Right ventricle myocardium superior (tissue), 1 donor: ENCODE results near the gene DCLK1. TPM values are rescaled to one million over a fixed set of nuclear protein-coding genes. Genes with fewer than 3 reads are reported as not detected.
A peak's percentile ranks its signal among the peaks of the same experiment; 100 is the strongest.

Source experiments
- ATAC-seq: fragments of 200-7000 bp; cut with Tn5 transposase; one replicate; pipeline ENCODE4 v1.9.1; 2020; ENCODE audit warnings: mild to moderate bottlenecking; ENCODE audit not compliant: poor library complexity
- DNase-seq: peaks from one replicate; pipeline ENCODE4 v3.0.0-alpha.2; 2020
- intact Hi-C: fragments of 100-400 bp; cut with DNase I; formaldehyde crosslinking; loops from one replicate; pipeline ENCODE4 v1.11.2; 2022
- total RNA-seq: library from RNA; stranded (reverse); fragmentation: NEBNext Ultra II Directional; extraction: Animal tissue kit (Norgen Biotek cat#: 25700); gene quantifications from one replicate; pipeline ENCODE4 v1.2.1, GENCODE V29; 2021
- donor health status: DM: no; HTN: yes; CAD: no; lungs with severe emphysema.

The DCLK1 gene
- total RNA-seq, 1 donor from 2014 or later = 12.7 TPM

DNA sequence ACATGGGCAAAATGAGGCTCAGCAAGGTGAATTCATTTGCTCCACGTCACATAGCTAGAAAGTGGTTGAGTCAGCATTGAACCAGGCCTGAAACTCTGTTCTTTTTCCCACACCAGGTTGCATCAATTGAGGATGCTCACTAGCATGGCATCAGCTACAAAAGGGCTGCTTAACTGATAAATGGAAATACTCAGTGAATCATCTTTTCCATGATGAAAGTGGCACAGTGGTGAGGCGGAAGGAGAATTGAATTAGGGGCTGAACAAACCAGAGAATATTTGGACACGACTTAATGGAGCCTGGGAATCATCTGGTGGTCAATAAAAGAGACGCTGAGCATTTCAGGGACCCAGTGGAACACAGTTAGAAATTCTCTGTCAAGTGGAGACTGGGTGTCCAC, 334.6 kb downstream of the DCLK1 start:
- intact Hi-C loops = no loop called here
- no peak for ATAC-seq
- DNase-seq = no peak

DNA sequence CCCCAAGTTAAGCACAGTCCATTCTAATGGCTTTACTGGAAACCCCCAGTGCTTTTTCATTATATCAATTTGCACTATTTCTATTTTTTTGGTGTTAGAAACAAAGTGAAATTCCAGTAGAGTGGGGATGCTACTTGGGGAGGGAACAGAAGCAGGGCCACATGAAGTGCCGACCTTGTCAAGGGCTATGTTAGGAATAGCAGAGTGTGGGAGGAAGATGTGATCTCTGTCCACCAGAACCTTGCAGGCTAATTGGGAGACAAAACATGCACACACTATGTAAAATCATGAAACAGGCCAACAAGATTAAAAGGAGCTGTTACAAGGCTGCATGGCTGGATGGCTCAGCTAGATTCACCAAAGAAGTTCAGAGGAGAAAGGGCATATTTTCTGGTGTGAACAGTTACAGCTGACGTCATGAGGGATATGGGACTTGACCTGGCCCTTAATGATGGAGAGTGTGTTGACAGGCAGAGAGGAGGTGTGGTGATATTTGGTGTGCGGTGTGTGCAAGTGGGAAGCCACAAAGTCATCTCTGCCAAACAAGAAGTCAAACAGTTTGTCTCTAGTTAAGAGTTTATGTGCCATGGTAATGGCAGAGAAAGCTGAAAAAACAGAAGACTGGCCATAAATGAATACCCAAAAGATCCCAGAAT, 336.3 kb downstream of the DCLK1 start:
- intact Hi-C loops = no loop called here
- ATAC-seq = peak; percentile 69
- no peak for DNase-seq

DNA sequence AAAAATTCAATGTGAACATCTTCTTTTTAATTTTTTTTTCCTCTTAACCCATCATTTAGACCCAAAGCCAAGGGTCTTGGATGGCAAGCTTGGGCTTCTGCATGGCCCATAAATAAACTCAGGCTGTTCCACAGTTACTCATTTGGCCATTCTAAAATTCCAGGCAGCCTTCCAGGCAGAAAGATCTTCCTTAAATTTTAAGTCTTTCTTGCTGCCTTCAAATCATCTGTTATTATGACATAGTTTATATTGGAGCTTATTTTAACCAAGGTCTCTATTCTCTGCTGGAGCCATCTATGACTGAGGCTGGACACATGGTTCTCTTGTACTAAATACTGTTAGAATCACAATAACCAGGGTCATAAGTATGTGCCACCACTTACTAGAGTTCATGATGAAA, 337.4 kb downstream of the DCLK1 start:
- ATAC-seq (peak; percentile 8), DNase-seq (no peak)
- intact Hi-C loops = no loop called here

DNA sequence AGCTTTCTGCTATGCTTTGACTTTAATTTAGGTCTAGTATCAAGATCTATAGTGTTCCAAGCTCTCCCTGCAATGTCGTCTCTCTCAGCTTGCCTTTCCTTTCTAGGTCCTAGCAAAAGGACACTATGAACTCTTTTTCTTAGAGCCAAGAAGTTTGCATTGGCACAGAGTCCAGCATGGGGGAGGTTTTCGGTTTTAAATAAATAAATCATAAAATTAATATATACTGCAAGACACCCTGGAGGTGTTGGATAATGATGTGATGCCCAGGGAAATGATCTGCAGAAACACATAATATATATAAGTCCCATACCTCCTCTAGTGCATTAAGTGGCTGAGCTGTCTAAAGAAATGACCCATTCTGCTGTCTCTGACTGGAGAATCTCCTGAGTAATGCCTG, 338.3 kb downstream of the DCLK1 start:
- intact Hi-C loops = no loop called here
- DNase-seq (no peak), ATAC-seq (no peak)

DNA sequence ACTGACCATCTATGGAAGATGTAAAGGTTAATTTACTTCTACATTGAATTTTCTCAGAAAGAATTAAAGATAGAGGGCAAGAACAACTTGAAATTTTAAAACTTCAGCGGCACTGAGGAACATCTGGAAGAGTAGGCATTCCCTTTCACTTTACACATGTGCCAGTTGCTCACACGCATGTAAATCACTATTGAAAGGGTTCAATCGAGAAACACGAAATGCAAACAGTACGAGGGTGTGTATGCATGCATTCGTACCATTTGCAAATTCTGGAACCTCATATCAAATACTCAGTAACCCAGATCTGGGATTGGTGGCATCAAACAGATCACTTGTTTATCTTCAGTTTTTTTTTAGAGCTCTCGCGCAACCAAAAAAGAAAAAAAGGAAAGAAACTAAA, 339.2 kb downstream of the DCLK1 start:
- intact Hi-C loops = no loop called here
- no peak for ATAC-seq

DNA sequence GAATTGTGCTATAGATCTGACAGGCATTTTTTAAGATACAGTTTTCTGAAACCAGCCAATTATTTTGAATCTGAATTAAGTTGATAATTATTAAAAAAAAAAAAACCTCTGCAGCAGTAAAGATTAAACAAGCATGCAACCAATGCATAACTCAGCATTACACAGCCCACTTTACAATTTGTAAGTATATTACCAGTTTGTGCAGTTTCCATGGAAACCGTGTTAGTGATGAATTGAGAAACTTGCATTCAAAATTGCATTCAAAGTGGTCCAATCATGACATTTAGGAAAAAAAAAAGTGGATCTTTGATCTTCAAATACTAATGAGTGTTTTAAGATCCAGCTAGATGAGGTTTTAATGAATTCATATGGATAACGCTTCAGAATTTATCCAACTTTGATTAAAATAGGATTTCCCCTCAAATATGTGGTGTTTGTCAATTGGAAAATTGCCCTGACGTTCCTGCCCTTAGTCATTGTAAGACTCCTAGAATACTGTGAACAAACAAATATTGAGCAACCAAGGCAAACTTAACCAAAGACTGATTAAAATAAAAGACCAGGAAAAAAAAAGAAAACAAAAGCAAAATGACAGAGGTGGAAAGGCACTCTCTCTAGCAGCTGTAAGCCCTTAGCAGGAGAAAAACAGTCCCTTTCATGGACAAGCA, 339.9 kb downstream of the DCLK1 start:
- ATAC-seq (peak; percentile 45), DNase-seq (no peak)
- intact Hi-C loops = no loop called here

More for the DNA sequence above, 339.2 kb downstream of the DCLK1 start:
- no peak for DNase-seq

DNA sequence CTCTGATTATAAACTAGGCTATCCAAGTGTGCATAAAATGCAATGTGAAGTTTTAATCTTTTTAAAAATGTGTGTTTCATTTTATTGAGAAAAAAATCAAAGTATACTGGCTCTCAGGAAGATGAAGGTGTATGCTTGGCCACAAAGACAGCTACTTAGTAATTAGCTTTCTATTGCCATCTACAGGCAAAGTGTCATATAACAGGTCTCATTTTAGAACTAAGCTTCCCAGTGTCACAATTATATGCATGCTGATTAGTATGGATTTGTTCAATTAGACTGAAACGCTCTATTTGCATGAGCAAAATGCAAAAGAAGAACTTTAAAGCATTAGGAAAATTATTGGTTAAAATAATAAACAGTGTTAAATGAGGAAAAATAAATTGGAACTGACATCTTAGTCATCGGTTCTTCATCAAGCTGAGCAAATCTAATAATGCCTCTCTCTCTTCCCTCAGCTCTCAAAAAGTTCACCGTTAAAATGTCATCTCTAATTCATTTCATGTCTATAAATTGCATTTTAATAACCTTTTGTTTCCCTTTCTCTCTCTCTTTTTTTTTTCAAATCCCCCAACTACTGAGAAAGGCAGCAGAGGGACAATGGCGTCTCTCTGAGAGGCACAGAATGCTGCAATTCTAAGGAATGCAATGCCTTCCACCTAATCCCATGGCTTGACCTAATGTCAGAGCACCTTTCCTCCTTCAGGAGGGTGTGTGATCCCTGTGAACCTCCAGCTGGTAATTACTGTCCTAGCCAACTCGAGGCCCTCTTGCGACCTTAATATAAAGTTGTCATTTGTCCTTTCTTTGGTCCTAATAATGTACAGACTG, 341.6 kb downstream of the DCLK1 start:
- ATAC-seq (peak; percentile 63), DNase-seq (no peak)
- intact Hi-C loops = loop anchor here (5.0 to 10.0 kb wide), 2 partner anchors 57 to 145 kb away; no protein-coding TSS in a partner anchor

DNA sequence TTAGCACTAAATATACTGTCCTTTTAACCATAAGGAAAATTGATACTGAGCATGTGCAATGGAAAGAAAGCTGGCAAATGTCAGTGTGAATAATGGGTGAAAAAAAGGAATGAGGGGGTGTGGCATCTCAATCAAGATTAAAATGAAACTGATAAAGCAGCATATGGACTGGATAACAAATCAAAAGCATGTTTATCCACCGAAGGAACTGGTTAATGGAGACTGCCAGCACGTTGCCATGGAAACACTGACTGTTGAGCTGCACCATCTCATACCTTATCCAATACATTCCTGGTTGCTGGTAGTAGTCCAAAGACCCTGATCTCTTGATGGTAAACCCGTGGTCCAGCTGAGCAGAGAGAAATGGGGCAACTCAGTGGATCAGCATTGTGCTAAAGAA, 343.2 kb downstream of the DCLK1 start:
- no peak for ATAC-seq
- intact Hi-C loops = loop anchor here (5.0 to 10.0 kb wide), 2 partner anchors 56 to 143 kb away; no protein-coding TSS in a partner anchor

DNA sequence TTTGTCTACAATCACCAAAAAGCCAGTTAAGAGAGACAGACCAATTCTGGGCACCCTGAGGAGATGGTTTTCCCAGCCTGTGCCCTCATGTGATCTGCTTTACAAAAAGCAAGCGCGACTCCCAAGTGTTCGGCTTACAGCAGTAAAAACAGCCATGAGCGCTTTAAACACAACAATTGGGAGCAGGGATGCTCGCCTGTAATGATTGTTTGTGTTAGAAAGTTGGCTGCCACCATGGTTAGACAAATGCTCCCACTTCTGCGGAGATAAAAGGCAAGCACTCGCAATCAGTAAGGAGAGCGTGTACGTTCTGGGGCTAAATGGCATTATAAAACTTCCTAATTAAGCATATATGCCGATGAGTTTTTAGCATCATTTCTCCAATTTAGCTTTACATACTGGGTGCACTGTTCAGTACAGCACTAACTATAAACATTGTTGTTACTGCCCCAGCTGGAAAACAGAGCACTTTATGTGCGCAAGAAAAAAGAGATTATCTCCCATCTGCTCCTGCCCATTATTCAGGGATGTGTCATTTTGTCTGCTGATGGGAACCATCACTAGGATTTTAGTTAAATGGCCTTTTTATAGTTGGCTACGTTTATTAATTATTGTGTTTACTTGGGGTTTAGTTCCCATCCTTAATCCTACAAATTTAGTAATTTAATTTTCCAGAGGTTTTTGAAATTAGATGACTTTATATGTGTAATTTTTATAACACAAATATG, 345.4 kb downstream of the DCLK1 start:
- ATAC-seq = no peak
- no peak for DNase-seq
- intact Hi-C loops = loop anchor here (5.0 to 10.0 kb wide), 2 partner anchors 53 to 141 kb away; no protein-coding TSS in a partner anchor

More for the DNA sequence above, 343.2 kb downstream of the DCLK1 start:
- no peak for DNase-seq

DNA sequence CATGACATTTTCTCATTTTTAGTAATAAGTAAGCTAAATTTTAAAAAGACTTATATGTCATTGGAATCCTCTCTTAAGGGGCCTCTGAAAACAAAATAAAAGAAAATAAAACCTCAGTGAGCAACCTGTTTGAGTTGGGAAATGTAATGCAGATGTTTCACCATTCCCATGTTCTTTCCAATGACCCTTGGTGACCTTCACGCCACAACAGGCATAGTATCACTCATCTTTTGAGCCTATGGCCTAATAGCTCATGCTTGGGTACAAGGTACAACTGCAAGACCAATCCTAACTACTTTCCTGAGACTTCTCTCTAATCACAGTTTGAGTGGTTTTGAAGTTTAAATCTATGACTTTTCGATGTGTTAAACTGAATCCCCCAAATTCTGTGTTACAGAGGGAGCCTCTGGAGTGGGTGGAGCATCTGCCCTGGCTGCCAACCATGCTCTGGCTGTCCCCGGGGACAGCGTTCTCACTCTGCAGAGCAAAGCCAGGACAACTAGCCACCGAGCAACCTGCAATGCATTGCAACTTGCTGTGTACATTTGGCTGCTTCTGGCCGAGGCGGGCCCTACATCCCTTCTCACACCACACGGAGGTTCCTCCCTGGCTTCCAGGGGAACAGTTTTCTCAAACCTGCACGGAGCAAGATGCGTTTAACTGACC, 346.8 kb downstream of the DCLK1 start:
- DNase-seq (no peak), ATAC-seq (no peak)
- intact Hi-C loops = loop anchor here (10.0 kb wide), 1 partner anchor 140 kb away; no protein-coding TSS in a partner anchor

DNA sequence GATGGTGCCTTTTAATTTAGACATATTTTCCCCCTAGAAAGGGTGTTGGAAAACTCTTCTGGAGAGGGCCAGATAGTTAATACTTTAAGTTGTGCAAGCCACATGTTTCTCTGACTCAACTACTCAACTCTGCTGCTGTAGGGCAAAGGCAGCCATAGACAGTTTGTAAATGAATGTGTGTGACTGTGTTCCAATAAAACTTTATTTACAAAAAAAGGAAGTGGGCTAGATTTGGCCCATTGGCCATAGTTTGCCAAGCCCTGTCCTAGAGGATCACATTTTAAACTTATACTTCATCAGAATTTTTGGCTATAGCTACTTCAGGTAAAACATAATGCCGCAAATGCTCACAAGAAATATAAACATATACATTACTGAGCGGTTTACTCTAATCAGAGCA, 348.4 kb downstream of the DCLK1 start:
- ATAC-seq (no peak), DNase-seq (no peak)
- intact Hi-C loops = loop anchor here (10.0 kb wide), 1 partner anchor 138 kb away; no protein-coding TSS in a partner anchor

DNA sequence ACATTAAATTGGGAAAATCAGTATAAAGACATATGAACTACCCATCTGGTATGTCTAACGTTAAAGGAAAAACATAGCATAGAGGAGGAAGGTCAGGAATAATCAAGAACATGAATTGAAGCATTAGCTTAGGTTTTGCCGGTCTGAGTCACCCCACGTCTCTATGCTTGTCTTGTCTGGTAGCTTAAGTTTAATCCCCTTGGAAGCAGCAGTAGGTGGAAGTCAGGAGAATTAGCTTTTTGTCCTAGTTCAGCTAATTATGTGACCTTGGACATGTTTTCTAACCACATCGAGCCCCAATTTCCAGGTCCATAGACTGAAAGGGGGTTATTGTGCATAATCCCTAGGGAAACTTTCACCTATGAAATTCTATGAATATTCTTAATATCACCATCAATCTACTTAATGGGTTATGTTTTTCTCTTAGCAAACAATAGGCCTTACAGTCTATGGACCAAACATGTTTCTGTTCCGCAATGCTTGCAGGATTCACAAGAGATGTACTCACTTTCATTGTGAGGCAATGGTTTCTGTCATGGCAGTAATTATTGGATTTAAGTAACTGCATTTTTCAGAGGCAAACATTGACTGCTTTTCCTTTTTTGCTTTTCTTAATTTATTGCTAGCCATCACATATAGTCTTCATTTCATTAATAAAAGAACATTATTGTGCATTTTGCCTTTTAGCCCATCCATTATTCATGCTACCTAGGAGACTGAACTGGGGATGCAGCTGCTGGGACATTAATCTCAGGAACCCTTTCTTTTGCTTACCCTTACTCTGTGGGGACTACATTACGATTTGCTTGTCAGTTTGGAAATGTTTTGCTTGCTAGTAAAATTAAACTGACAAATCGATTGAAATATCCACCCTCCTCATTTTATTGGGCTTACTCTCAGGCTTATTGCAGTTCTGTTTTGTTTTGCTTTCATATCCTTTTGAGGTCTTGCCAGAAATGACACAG, 349.9 kb downstream of the DCLK1 start:
- intact Hi-C loops = loop anchor here (10.0 kb wide), 1 partner anchor 137 kb away; no protein-coding TSS in a partner anchor
- no peak for DNase-seq
- ATAC-seq = no peak

DNA sequence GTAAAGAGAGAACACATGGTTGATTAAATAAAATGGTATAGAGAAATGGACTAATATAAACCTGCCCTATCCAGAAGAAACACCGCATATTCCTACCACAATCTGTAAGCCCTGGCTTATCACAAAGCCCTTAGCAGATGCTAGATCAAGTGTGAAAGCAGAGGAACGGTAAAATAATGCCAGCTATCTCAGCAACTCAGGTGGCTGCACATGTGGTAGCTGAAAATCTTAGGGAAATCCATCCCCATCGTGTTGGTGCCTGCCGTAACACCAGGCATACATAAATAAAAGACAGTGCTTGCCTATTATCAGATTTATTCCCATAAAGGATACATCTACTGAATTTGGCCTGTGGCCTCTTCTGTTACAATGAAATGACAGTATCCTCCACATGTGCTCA, 350.6 kb downstream of the DCLK1 start:
- ATAC-seq (no peak), DNase-seq (no peak)
- intact Hi-C loops = loop anchor here (10.0 kb wide), 1 partner anchor 136 kb away; no protein-coding TSS in a partner anchor

DNA sequence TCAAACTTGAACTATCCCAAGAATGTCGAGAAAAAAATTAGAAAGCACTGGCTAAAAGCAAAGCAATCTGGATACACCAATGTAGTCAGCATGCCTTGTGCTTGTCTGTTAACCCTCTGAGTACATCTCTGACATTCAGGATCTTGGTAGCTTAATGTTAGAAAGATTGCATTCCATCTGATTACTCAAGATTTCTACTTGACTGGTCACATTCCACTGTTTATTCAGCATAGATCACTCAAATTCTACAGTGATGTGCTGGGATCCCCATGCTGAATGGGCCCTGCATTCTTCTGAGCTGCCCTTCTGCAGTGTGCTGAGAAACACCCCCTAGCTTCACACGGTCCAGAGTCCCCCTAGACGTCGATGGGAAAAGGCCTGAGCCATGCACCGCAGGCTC, 359.3 kb downstream of the DCLK1 start:
- intact Hi-C loops = no loop called here
- DNase-seq (no peak), ATAC-seq (peak; percentile 24)

DNA sequence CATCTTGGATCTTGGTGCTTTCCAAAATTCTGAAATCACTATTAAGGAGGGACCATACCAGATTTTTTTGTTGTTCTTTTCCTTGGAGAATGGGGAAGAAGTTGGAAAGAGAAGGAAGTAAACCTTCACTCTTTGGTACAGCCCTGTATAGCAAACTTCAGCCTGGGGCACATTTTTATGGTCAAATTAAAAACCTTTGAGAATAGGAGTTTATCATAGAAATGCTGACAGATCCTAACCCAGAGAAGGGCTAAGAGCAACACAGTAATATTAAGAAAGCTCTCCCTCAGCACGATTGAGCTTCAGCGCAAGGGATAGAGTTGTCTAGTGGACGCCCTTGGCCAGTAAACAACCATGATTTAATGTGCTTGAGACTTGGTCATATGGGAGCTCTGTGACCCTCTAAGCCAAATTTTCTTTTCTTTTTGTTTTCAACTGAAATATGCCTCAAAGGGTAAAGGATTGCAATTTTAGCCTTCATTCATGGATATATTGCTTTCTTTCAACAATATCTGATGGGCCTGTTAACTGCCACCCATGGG, 360.4 kb downstream of the DCLK1 start:
- DNase-seq (no peak), ATAC-seq (peak; percentile 77)
- intact Hi-C loops = no loop called here

DNA sequence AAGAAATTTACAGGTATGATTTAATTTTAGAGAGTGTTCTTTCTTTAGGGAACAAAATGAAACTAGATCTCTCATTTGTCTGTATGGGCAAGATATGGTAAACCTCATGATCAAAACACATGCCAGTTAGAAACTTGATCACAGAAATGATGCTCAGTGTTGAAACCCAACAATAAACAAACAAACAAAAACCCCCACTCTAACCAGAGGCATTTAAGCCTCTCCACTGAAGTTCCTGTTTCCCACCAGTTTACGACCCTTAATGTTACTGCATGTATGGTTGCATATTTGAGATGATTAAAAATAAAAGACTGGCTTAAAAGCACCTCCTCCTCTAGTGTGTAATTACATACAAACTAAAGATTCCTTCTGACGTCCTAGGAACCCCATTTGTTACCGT, 361.4 kb downstream of the DCLK1 start:
- ATAC-seq (no peak), DNase-seq (no peak)
- intact Hi-C loops = no loop called here

DNA sequence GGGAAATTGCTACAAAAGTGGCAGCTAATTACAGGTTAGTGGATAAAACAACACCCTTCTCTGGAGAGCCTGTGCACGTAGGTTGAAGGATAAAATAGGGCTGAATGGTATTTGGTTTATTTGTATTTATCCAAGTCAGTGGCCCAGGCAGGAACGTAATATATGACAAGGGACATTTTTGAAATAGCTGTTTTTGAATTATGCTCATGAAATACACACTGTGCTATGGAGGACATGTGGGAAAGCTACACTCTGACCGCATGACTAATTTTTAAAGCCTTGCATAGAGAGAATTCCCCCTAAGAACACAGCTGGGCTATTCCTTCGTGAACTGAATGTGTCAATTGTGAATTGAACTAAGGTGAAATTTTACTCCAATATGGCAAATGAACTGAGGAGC, 362.6 kb downstream of the DCLK1 start:
- DNase-seq (no peak), ATAC-seq (no peak)
- intact Hi-C loops = no loop called here
